ENCODE data around the gene GNL3L.

DNA sequence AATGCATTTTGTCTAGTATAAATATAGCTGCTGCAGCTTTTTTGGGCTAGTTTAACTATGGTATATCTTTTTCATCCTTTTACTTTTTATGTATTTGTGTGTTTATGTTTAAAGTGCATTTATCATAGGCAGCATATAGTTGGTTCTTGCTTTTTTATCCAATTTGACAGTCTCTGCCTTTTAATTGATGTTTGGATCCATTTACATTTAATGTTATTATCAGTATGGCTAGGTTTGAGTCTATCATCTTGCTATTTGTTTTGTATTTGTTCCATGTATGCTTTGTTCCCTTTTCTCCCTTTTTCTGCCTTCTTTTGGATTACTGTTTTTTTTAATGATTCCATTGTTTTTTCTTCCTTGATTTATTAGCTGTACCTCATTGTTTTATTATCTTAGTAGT, 40.3 kb downstream of the GNL3L start:
- TF ChIP-seq CTCF (IDR thresholded peaks at IDR 0.05): no peak
- TF ChIP-seq POLR2A (IDR thresholded peaks at IDR 0.05): no peak
